IPS-15b (cell line): Measurements from ENCODE around the gene KCNK13.
"Not testable (repeated sequence)": the region's sequence is repeated elsewhere in the genome, so short reads cannot be mapped to it uniquely, and the experiment has no call there.

ENCODE experiments used
- H3K27me3 ChIP-seq: one replicate; pipeline ENCODE4 v1.6.1; 2013; ENCODE audit warnings: low read length; ENCODE audit not compliant: control insufficient read depth, insufficient read depth
- H3K36me3 ChIP-seq: one replicate; pipeline ENCODE4 v1.6.1; 2013; ENCODE audit warnings: low read length; ENCODE audit not compliant: control insufficient read depth, insufficient read depth
- H3K4me1 ChIP-seq: one replicate; pipeline ENCODE4 v1.6.1; 2013; ENCODE audit warnings: mild to moderate bottlenecking, low read length; ENCODE audit not compliant: control insufficient read depth, insufficient read depth
- H3K4me3 ChIP-seq: one replicate; pipeline ENCODE4 v1.5.1; 2013; ENCODE audit warnings: low read depth, low read length
- H3K9ac ChIP-seq: one replicate; pipeline ENCODE4 v1.6.1; 2013; ENCODE audit warnings: low read depth, mild to moderate bottlenecking, low read length
- H3K9me3 ChIP-seq: one replicate; pipeline ENCODE4 v1.6.1; 2013; ENCODE audit warnings: mild to moderate bottlenecking, low read length; ENCODE audit not compliant: control insufficient read depth, insufficient read depth

KCNK13 gene

GRCh38 chr14:90204516-90204915 lies 142.7 kb downstream of the KCNK13 start:
- Histone ChIP-seq H3K27me3 (no peaks in the 10 kb centered on the region), H3K9me3 (no peaks in the 10 kb centered on the region), H3K9ac (no peak overlapping the region), H3K4me1 (no peaks in the 10 kb centered on the region), H3K36me3 (no peaks in the 10 kb centered on the region), H3K4me3 (no peak overlapping the region)

GRCh38 chr14:90213099-90213748 lies 151.4 kb downstream of the KCNK13 start:
- Histone ChIP-seq H3K9me3 (peaks cover 5% of the 10 kb centered on the region), H3K4me1 (no peaks in the 10 kb centered on the region), H3K27me3 (no peaks in the 10 kb centered on the region), H3K9ac (no peak overlapping the region), H3K4me3 (no peak overlapping the region), H3K36me3 (no peaks in the 10 kb centered on the region)

- no peaks in the 10 kb centered on the region for H3K36me3 ChIP-seq
- no peak overlapping the region for H3K9ac ChIP-seq
- peaks cover 6% of the 10 kb centered on the region for H3K27me3 ChIP-seq
- no peaks in the 10 kb centered on the region for H3K9me3 ChIP-seq
- H3K4me1 ChIP-seq, result no peaks in the 10 kb centered on the region
- H3K4me3 ChIP-seq, result no peak overlapping the region
Measured at GRCh38 chr14:90228478-90228877, 166.7 kb downstream of the KCNK13 start.

GRCh38 chr14:90229942-90230341 lies 168.1 kb downstream of the KCNK13 start:
- not testable (repeated sequence) for H3K36me3 ChIP-seq, H3K4me1 ChIP-seq, H3K9ac ChIP-seq, H3K4me3 ChIP-seq, H3K9me3 ChIP-seq
- peaks cover 20% of the 10 kb centered on the region for H3K27me3 ChIP-seq
